HepG2 (cell line): ENCODE data around the gene GPR173. TPM values are rescaled to one million over a fixed set of nuclear protein-coding genes. Genes with fewer than 3 reads are reported as not detected.

Source experiments
- ATAC-seq: fragments of 200-7000 bp; cut with Tn5 transposase; 3 replicates; pipeline ENCODE4 v1.9.1; 2020; ENCODE audit warnings: mild to moderate bottlenecking, moderate library complexity
- BruUV-seq: library from RNA; stranded (reverse); fragments of 400-500 nt; replicated peaks from 2 replicates; lab custom pipeline; 2021; lab: Mats Ljungman, UMichigan
- CTCF ChIA-PET: fragments of 300-600 bp; formaldehyde crosslinking; extraction: SDS; loops from one replicate; lab custom pipeline; 2021; ENCODE audit warnings: low total read pairs, inconsistent platforms, low intra/inter-chr PET ratio; lab: Yijun Ruan, JAX
- POLR2A ChIA-PET: fragments of 350-600 bp; sonication (Branson Sonifier 250); formaldehyde crosslinking; loops from one replicate; lab custom pipeline; 2020; ENCODE audit warnings: antibody characterized with exemption, inconsistent platforms; lab: Yijun Ruan, JAX
- DNase-seq: peaks from one replicate; pipeline ENCODE4 v3.0.0-alpha.2; 2015; ENCODE audit warnings: low spot score
- FAIRE-seq: peaks from 3 replicates; lab custom pipeline; 2011; peaks lifted over from hg19 to GRCh38; lab: Jason Lieb, UNC
- H2AFZ ChIP-seq: one replicate; pipeline ENCODE4 v1.6.1; 2011; ENCODE audit warnings: low read length, inconsistent platforms
- H3K27ac ChIP-seq: fragments of 300-600 bp; 3 replicates; pipeline ENCODE4 v1.8.0; 2011; ENCODE audit warnings: mixed run types, mild to moderate bottlenecking, mixed read lengths, low read length, inconsistent platforms; ENCODE audit not compliant: insufficient read depth; ENCODE audit errors: extremely low read length
- H3K27me3 ChIP-seq, 2 experiments: fragments of 200-600 bp in 1 of 2; 2 replicates in 1 of 2; 3 replicates in 1 of 2; pipeline versions ENCODE4 v1.6.0 to v1.8.0; 2011; ENCODE audit warnings: low read length in 2 of 2, mild to moderate bottlenecking in 2 of 2, moderate library complexity in 2 of 2, inconsistent platforms in 1 of 2; ENCODE audit not compliant: insufficient read depth in 2 of 2, control insufficient read depth in 1 of 2
- H3K36me3 ChIP-seq, 2 experiments: fragments of 200-600 bp in 1 of 2; replicated peaks in 1 of 2; 2 replicates in 1 of 2; 3 replicates in 1 of 2; pipeline versions ENCODE4 v1.5.1 to v1.8.0; 2011; ENCODE audit warnings: low read length in 2 of 2, inconsistent platforms in 1 of 2; ENCODE audit not compliant: insufficient read depth in 2 of 2, control insufficient read depth in 1 of 2
- H3K4me1 ChIP-seq: 2 replicates; pipeline ENCODE4 v1.5.1; 2012; ENCODE audit warnings: low read length, inconsistent platforms; ENCODE audit not compliant: insufficient read depth
- H3K4me2 ChIP-seq: 2 replicates; pipeline ENCODE4 v1.6.0; 2011; ENCODE audit warnings: low read depth, low read length, inconsistent platforms
- H3K4me3 ChIP-seq, 3 experiments: fragments of 200-600 bp in 1 of 3; sonication (generic), shearing (Covaris generic) in 1 of 3; replicated peaks in 1 of 3; 2 replicates each; pipeline ENCODE4 v1.5.1; 2011 to 2016; ENCODE audit warnings: low read length in 3 of 3, inconsistent platforms in 2 of 3, low read depth in 2 of 3, mild to moderate bottlenecking in 2 of 3, control low read depth in 1 of 3, mixed read lengths in 1 of 3; ENCODE audit not compliant: insufficient read depth in 1 of 3
- H3K79me2 ChIP-seq: one replicate; pipeline ENCODE4 v1.6.1; 2011; ENCODE audit warnings: low read length, inconsistent platforms; ENCODE audit not compliant: insufficient read depth
- H3K9ac ChIP-seq: 2 replicates; pipeline ENCODE4 v1.6.0; 2011; ENCODE audit warnings: mild to moderate bottlenecking, low read depth, low read length, inconsistent platforms; ENCODE audit not compliant: insufficient read depth
- H3K9me3 ChIP-seq: 2 replicates; pipeline ENCODE4 v1.5.1; 2012; ENCODE audit warnings: mild to moderate bottlenecking, low read length
- H4K20me1 ChIP-seq: 2 replicates; pipeline ENCODE4 v1.6.0; 2011; ENCODE audit warnings: inconsistent platforms, mild to moderate bottlenecking, low read length, moderate library complexity; ENCODE audit not compliant: insufficient read depth
- DMAP1 ChIP-seq: IDR thresholded peaks from 2 replicates; pipeline ENCODE4 v1.6.1; 2016
- NFE2L1 ChIP-seq: sonication (generic); formaldehyde crosslinking; IDR thresholded peaks from 2 replicates; pipeline ENCODE4 v1.4.0; 2020; ENCODE audit warnings: missing genetic modification reagents, mild to moderate bottlenecking, borderline replicate concordance
- POGK ChIP-seq: sonication (generic); formaldehyde crosslinking; conservative IDR thresholded peaks from 2 replicates; pipeline ENCODE4 v1.8.0; 2022; ENCODE audit warnings: mild to moderate bottlenecking, moderate library complexity, missing genetic modification reagents
- PRPF4 ChIP-seq: fragments of 200-400 bp; formaldehyde crosslinking; IDR thresholded peaks from 2 replicates; pipeline ENCODE4 v1.6.1; 2016; ENCODE audit warnings: low read length, low read depth; ENCODE audit not compliant: poor library complexity, severe bottlenecking
- RFXAP ChIP-seq: sonication (generic); formaldehyde crosslinking; IDR thresholded peaks from 2 replicates; pipeline ENCODE4 v1.4.0; 2020; ENCODE audit warnings: missing genetic modification reagents, borderline replicate concordance
- SRY ChIP-seq: sonication (generic); formaldehyde crosslinking; IDR thresholded peaks from 2 replicates; pipeline ENCODE4 v1.8.0; 2022; ENCODE audit warnings: mild to moderate bottlenecking, missing genetic modification reagents
- TRIM24 ChIP-seq: sonication (generic); formaldehyde crosslinking; IDR thresholded peaks from 2 replicates; pipeline ENCODE4 v1.8.0; 2022; ENCODE audit warnings: mild to moderate bottlenecking, missing genetic modification reagents
- XRCC5 ChIP-seq: fragments of 200-400 bp; formaldehyde crosslinking; optimal IDR thresholded peaks from 2 replicates; pipeline ENCODE3; 2017; ENCODE audit warnings: mild to moderate bottlenecking, low read length
- ZFX ChIP-seq: sonication (generic); formaldehyde crosslinking; IDR thresholded peaks from 2 replicates; pipeline ENCODE4 v1.4.0; 2020; ENCODE audit warnings: mild to moderate bottlenecking, low read depth, missing genetic modification reagents, moderate library complexity
- ZNF256 ChIP-seq: sonication (generic); formaldehyde crosslinking; conservative IDR thresholded peaks from 2 replicates; pipeline ENCODE4 v1.4.0; 2020; ENCODE audit warnings: missing genetic modification reagents
- ZNF33A ChIP-seq: sonication (generic); formaldehyde crosslinking; IDR thresholded peaks from 2 replicates; pipeline ENCODE4 v1.5.1; 2020; ENCODE audit warnings: missing genetic modification reagents, mild to moderate bottlenecking, moderate library complexity, borderline replicate concordance
- ZNF615 ChIP-seq: sonication (generic); formaldehyde crosslinking; IDR thresholded peaks from 2 replicates; pipeline ENCODE4 v1.5.0; 2020; ENCODE audit warnings: mild to moderate bottlenecking, missing genetic modification reagents, borderline replicate concordance
- ZNF773 ChIP-seq: sonication (generic); formaldehyde crosslinking; IDR thresholded peaks from 2 replicates; pipeline ENCODE4 v1.4.0; 2020; ENCODE audit warnings: missing genetic modification reagents, borderline replicate concordance
- ZSCAN31 ChIP-seq: sonication (generic); formaldehyde crosslinking; IDR thresholded peaks from 2 replicates; pipeline ENCODE4 v1.5.0; 2020; ENCODE audit warnings: low read depth, mild to moderate bottlenecking, missing genetic modification reagents
- whole genome bisulfite sequencing: methylation state at CpG from one replicate; pipeline ENCODE4 v1.1.6; 2017; ENCODE audit warnings: low lambda C conversion rate; 5-methylcytosine and 5-hydroxymethylcytosine counted together
- in situ Hi-C: cut with HindIII; loops from 2 replicates; pipeline ENCODE4 v1.10.0; 2017; ENCODE audit warnings: low pct_unique_long_range_greater_than_20kb; ENCODE audit not compliant: extremely low pct_ligation_motif_present
- intact Hi-C: fragments of 100-400 bp; cut with micrococcal nuclease; formaldehyde crosslinking; loops from one replicate; pipeline ENCODE4 v1.10.0; 2022; ENCODE audit not compliant: unreplicated experiment
- polyA plus RNA-seq, 8 experiments: library from polyadenylated mRNA; depleted of rRNA in 3 of 8; stranded (reverse) in 7 of 8; unstranded in 1 of 8; fragments of >200 nt; fragmentation: Illumina TruSeq in 4 of 8; extraction: Trizol in 4 of 8; gene quantifications; 2 replicates each; pipeline versions ENCODE4 v1.2.1 to v1.2.3, GENCODE V29; 2011 to 2016; ENCODE audit warnings: low read depth in 4 of 8, missing spikeins in 1 of 8, mixed read lengths in 1 of 8; ENCODE audit not compliant: insufficient read depth in 1 of 8
- total RNA-seq, 5 experiments: library from RNA; depleted of rRNA; stranded (reverse); fragments of >200 nt; fragmentation: Illumina TruSeq; extraction: Trizol; gene quantifications; 2 replicates each; pipeline ENCODE4 v1.2.3, GENCODE V29; 2016; ENCODE audit warnings: low read depth in 1 of 5

Gene GPR173
- total and polyA plus RNA-seq, 2 of the 13 experiments (the other 11 are each of a cell fraction or from before 2014, with no cell fraction given), result 0.04 TPM; not detected in 1

GRCh38 chrX:53093177-53093655 lies 44.6 kb downstream of the GPR173 start (continued):
- TF ChIP-seq XRCC5, result peak; percentile 27
- TF ChIP-seq NFE2L1 (CRISPR knock-in tag), result no peak
- TF ChIP-seq POGK (CRISPR knock-in tag), result no peak

- ATAC-seq (peak; percentile 93), DNase-seq (peak; percentile 94), FAIRE-seq (peak; percentile 99)
- peak within 1 kb of the TSS; percentile 90 for H3K27ac ChIP-seq
- no peaks in the 10 kb centered on the region for H4K20me1 ChIP-seq
- peaks cover 10% of the 10 kb centered on the region for H3K79me2 ChIP-seq
- H3K9me3 ChIP-seq, result no peaks in the 10 kb centered on the region
- no CpG with 5 or more reads among the region's 67 CpGs for WGBS
- H3K4me3 ChIP-seq, result peak within 1 kb of the TSS; percentile 64 to 80 (median 79)
- no peak within 1 kb of the TSS for H2AFZ ChIP-seq
- intact Hi-C loops, result loop anchor here (1.0 kb wide), 2 partner anchors 14 to 23 kb away; no protein-coding TSS in a partner anchor
- H3K27me3 ChIP-seq, result no peaks in the 10 kb centered on the region; a peak in 1 of 5 replicates
- in situ Hi-C loops, result no loop called here
- H3K4me1 ChIP-seq, result 0 out of 2 replicates have a peak, but pooled peaks cover 5% of the 10 kb centered on the region
- peak within 1 kb of the TSS; percentile 82 for H3K4me2 ChIP-seq
- H3K36me3 ChIP-seq, result no peaks in the 10 kb centered on the region
- H3K9ac ChIP-seq, result peak within 1 kb of the TSS; percentile 76
- ChIA-PET CTCF (interaction anchor here (1.6 kb wide), 1 partner anchor 23 kb away, joined by 10 read pairs; no protein-coding TSS in a partner anchor), POLR2A (interaction anchor here (1.6 kb wide), 1 partner anchor 12 kb away, joined by 5 read pairs; the partner anchor contains the start of gene TSPYL2)
- BruUV-seq, result no TSS peak
- TF ChIP-seq ZNF256 (CRISPR knock-in tag) (no peak), ZNF33A (CRISPR knock-in tag) (no peak), ZFX (CRISPR knock-in tag) (peak; percentile 91), TRIM24 (CRISPR knock-in tag) (no peak), PRPF4 (no peak), DMAP1 (CRISPR knock-in tag) (peak; percentile 35; the same call in 1 of the 2 replicates), SRY (CRISPR knock-in tag) (no peak), ZNF773 (CRISPR knock-in tag) (no peak), ZSCAN31 (CRISPR knock-in tag) (no peak), RFXAP (CRISPR knock-in tag) (peak; percentile 71), ZNF615 (no peak)
Measured at GRCh38 chrX:53093748-53094581, 45.4 kb downstream of the GPR173 start, which contains the start of gene KANTR. TSS of gene KANTR (plus strand) at chrX:53094142. CDS start at chrX:53124273, 30,131 bp downstream.
